GDM1 (cell line): ENCODE data around the gene CSF1R.

Experiments
- DNase-seq: peaks from one replicate; lab custom pipeline; 2025; lab: John Stamatoyannopoulos, UW

Gene CSF1R

GRCh38 chr5:150085950-150086715 is at the start of gene CSF1R:
TSS of gene CSF1R (minus strand) at chr5:150086554. CDS start at chr5:150086427, 127 bp downstream.
- DNase-seq, result peak; percentile 49

DNA sequence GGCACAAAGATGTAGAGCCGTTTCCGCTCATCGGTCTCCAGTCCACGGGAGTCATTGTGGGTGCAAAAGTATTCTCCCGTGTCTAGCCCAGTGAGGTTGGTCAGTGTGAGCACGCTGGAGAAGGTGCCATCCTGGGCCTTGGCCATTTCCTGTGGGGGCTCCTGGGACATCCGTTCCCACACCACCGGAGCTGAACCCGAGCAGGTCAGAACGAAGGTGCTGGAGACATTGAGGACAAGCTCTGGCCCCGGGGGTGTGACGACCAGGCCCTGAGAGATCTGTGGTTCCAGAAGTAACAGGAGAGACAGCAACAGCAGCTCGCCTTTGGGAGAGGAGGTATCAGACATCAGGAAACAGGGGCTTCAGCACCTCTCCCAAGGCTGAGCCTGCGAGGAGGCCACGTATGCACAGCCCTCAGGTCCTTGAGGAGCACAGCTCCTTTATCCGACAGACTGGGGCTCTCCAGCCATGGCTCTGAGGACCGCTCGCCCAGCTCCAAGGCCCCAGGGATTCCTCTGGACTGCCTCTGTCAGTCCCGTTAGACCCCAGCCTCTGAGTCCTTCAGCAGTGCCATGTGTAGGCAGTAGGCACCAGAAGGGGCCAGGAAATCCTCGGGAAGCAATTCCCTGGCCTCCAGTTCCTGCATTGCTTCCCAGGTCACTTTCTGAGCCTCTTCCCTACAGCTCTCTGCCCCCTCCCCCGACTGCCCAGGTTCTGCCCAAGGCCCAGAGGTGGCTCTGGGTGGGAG is 49.4 kb upstream of the CSF1R start:
- no peak for DNase-seq

DNA sequence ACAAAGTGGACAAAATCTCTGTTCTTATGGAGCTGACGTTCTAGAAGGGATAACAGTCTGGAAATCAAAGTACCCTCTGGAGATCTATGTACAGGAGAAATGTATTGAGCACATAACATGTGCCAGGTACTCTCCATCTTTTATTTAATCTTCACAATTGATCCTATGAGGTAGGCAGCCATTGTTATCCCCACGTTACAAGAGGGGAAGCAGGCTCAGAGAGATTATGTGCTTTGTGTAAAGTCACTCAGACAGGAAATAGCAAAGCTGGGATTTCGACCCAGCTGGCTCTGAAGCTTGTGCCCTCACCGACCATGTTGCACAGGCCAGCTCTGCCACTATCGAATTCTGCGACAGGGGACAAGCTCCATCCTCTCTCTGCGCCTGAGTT is 47.8 kb upstream of the CSF1R start:
- DNase-seq, result no peak

DNA sequence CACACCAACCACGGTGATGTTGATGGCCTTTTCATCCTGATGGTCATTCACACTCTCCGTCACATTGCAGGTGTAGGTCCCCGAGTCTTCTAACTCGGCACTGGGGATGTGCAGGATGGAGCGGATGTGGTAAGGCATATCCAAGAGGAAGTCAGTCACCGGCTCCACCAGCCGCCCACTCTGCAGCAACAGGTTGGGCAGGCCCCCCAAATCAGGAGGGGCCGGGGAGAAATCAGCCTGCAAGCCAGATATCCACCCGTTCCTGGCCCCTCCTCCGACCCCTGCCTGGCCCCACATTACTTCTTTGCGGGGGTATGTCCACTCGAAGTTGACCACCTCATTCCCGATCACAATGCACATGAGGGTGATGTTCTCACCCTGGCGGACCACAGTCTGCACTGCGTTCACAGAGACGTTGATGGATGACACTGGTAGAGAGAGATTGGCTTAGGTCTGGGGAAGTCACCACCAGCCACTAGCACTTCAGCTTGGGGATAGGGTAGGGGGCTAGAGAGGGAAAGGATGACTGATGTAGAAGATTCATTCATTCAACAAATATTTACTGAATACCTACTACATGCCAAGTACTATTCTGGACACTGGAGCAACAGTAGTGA is 47.3 kb upstream of the CSF1R start:
- no peak for DNase-seq

DNA sequence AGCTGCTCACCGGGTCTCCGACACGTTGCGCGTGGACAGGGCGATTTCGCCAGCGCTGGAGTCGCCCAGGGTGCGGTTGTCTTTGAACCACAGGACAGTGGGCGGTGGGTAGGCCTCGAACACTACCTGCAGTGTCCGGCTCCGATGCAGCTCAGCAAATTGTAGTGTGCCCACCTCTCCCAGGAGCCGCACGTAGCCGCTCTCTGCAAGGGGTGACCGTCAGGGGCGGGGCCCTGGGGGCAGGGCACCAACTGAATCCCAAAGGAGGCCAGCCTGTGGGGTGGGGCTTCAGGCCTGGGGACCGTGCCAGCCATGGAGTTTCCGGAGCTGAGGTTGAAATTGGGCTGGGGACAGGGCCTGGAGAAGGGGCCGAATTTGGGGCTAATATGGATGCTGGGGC is 46.4 kb upstream of the CSF1R start:
- no peak for DNase-seq

- peak; percentile 53 for DNase-seq
Observed at GRCh38 chr5:150131978-150132694, 45.8 kb upstream of the CSF1R start.

DNA sequence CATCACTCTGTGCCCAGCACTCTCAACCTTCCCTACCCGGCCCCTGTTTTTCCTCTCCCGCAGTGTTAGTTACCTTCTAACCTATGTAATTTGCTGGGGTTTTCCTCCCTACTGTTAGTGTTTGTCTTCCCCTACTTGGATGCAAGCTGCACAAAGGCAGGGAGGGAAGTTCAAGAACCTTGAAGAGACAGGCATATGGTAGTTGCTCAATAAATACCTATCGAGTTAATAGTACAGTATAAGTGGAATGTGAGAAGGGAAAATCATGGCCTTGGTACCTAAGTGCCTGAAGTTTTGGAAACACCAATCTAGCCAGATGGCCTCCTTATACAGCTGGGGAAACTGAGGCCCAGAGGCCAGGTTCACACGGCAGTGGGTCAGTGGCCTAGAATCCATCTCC is 45.1 kb upstream of the CSF1R start:
- DNase-seq, result no peak

DNA sequence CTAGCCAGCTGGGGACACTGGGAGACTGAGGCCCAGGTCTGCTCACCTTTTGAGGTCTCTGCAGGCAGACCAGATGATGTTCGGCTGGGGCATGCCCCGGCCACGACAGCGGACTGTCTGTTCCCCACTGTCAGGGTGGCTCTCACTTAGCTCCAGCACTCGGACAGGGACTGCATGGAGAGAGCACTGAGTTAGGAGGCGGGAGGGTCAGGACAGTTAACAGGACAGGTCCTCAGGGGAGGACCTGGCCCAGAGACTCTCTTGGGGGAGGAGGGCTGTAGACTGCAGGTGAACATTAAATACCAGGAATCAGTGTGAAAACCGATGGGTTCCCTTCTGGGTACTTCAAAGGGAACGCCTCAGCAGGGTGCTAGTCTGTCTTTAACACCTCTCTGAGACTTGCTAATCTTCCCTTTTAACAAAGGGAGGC is 44.2 kb upstream of the CSF1R start:
- no peak for DNase-seq

DNA sequence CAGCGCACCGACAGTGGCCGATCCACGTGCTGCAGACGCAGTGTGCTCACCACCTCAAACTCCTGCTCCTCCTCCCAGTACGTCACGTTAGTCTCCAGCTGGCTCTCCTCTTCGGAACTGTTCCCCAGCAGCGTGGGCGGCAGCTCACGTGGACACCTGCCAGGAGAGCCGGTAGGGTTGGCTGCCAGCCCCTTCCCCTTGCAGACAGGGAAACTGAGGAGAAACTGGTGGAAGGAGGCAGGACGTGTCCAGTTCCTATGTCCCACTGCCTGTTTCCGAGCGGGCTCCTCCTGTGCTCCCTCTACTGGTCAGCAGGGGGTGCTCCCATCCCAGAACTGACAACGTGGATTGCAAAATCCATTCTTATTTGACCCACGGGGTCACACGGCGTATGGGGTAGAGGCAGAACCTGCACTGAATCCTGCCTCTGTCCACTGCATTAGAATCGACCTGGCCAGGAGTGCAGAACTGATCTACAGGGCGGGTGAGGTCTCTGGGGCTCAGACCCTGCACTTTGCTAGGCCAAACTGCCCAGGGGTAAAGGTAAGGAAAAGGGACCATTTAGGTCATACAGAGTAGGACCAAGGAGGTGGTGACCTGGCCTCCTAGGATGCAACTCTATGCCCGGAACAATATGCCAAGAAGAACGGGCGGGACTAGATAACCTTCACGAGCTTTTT is 43.6 kb upstream of the CSF1R start:
- DNase-seq, result peak; percentile 27

GRCh38 chr5:150129454-150129812 is 43.1 kb upstream of the CSF1R start:
- DNase-seq, result no peak

DNA sequence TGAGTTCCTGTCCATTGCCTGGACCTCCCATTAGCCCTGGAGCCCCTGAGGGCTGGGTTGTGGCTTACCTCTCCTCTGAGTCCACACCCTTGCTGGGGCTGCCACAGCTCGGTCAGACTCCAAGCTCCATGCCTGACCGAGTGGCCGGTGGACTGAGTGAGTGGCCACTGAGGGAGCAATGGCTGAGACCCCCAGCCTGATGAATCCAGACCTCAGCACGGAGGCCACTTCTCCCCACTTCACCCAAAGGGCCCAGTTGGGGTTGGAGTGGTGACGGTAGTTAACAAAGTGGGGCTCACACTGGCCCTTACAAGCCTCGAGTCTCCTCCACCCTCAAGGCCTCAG is 40.5 kb upstream of the CSF1R start:
- no peak for DNase-seq

GRCh38 chr5:150126199-150126920 is 40.0 kb upstream of the CSF1R start:
- no peak for DNase-seq

DNA sequence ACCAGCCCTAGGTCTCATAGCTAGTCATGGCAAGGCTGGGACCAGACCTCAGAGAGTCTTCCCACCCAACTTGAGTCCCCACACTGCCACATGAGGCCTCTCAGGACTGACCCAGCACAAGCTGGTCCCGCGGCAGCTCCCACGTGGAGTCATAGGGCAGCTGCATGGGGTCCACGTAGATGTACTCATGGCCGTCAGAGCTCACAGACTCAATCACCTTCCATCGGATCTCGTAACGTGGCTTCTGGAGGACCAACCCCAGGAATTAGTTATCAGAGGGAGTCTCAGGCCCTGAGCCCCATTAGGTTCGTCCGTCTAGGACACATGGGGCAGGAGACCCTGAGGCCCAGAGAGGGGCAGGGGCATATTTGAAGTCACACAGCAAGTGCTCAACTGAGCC is 39.0 kb upstream of the CSF1R start:
- DNase-seq, result no peak

- no peak for DNase-seq
Observed at GRCh38 chr5:150124596-150124995, 38.2 kb upstream of the CSF1R start.

GRCh38 chr5:150124111-150124557 is 37.8 kb upstream of the CSF1R start:
- no peak for DNase-seq

- no peak for DNase-seq
Observed at GRCh38 chr5:150123542-150123941, 37.2 kb upstream of the CSF1R start.

DNA sequence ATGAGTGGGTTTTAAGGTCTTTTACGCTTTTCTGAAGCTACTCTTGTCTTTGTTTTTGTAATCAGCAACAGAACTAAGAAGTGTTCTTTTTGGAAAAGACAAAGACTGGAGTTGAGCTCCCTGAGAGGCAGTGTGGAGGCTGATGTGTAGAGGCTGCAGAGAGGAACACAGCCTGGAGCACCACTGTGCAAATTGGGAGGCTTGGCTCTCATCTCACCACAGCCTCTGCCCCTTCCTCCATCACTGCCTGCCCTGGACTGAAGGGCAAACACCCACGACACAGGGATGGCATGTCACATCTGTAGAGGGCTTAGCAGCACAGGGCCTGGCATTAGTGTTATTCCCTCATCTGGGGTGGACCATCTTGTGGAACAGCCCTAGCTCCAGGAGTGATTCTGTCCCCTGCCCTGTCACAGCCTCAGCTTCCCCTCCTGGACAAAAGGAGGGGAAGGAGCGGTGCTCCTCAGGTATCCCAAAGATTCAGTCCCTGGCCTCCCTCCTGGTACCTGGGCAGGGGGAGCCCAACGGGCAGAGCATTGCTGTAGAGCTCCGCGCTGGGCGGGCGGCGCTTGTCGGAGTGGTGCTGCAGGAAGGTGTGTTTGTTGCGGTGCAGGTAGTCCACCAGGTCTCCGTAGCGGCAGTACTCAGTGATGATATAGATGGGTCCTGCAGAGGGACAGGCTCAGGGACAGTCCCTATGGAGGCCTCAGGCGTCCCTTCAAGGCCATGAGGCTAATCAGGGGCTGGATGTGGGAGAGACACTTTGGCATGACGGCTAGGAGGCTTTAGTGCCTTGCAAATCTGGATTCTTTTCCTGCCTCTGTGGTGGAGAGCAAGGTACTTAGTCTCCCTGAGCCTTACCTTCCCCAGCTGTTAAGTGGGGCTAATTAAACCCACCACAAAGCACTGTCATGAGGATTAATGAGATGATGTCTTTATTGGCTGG is 36.5 kb upstream of the CSF1R start:
- no peak for DNase-seq

DNA sequence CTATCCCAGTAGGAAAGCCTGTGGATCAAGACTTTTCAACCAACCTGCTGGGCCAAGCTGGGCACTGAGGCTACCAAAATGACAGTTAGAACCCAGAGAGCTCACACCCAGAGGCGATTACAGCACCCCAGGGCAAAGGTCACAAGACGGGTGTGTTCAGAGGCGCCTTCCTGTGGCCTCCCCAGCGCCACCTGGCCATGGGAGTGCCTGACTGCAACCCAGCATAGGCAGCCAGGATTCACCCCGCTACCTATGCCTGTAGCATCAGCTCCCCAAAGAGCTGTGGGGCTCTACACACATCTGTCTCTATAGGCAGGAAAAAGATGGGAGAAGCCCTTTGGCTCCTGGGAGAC is 35.8 kb upstream of the CSF1R start:
- DNase-seq, result peak; percentile 24

DNA sequence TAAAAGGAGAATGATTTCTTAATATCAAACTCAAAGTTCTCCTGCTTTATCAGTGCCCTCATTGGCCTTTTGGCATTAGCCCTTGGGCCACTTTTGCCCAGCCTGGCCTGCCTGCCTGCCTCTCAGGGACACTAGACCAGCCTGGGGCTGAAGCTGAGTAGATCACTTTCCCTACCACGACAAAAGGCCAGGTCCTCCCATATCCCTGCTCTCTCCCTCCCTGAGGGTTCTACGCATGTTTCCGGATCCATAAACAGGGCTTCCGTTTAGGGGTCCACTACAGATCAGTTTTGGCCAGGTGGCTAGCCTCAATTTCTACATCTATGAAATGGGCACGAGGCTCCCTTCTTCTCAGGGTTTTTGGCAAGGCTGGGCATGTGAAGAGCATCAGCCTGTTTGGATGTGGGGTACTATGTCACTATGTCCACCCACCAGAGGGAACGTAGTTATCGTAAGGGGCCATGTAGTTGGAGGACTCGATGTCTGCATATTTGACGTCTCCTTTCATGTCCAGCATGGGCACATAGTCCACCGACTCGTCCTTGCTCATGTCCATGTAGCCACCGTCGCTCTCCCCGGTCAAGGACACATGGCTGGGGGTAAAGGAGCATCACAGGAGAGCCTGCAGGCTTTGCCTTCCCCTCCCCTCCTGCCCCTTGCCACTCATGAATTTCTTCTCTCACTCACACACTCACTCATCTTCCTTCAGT is 35.2 kb upstream of the CSF1R start:
- no peak for DNase-seq
